Endodermal cell (in vitro differentiated cells): ENCODE measurements around the gene CNTRL. TPM values are rescaled to one million over a fixed set of nuclear protein-coding genes. Genes with fewer than 3 reads are reported as not detected.

Experiments used
- DNase-seq: peaks from one replicate; pipeline ENCODE4 v3.0.0-alpha.2; 2017
- H3K27ac ChIP-seq: 2 replicates; pipeline ENCODE4 v1.5.1; 2013; ENCODE audit warnings: mild to moderate bottlenecking, low read depth, low read length, moderate library complexity
- H3K27me3 ChIP-seq: 2 replicates; pipeline ENCODE4 v1.6.1; 2013; ENCODE audit warnings: mild to moderate bottlenecking, low read length, moderate library complexity; ENCODE audit not compliant: insufficient read depth, control insufficient read depth, poor library complexity, severe bottlenecking
- H3K36me3 ChIP-seq: 2 replicates; pipeline ENCODE4 v1.7.0; 2013; ENCODE audit warnings: mild to moderate bottlenecking, low read length, moderate library complexity; ENCODE audit not compliant: control insufficient read depth, insufficient read depth
- H3K4me1 ChIP-seq: one replicate; pipeline ENCODE4 v1.7.0; 2013; ENCODE audit warnings: low read length; ENCODE audit not compliant: control insufficient read depth, insufficient read depth
- H3K4me3 ChIP-seq: 2 replicates; pipeline ENCODE4 v1.5.1; 2013; ENCODE audit warnings: mild to moderate bottlenecking, low read length, moderate library complexity
- H3K9ac ChIP-seq: 2 replicates; pipeline ENCODE4 v1.6.1; 2013; ENCODE audit warnings: mild to moderate bottlenecking, low read length, moderate library complexity; ENCODE audit not compliant: poor library complexity, severe bottlenecking; ENCODE audit errors: extremely low read depth
- H3K9me3 ChIP-seq: 2 replicates; pipeline ENCODE4 v1.6.1; 2013; ENCODE audit warnings: mild to moderate bottlenecking, low read length, moderate library complexity; ENCODE audit not compliant: control insufficient read depth
- H3K27ac Mint-ChIP-seq: 2 replicates; pipeline ENCODE4 v1.8.0; 2020; ENCODE audit warnings: mixed read lengths
- H3K27me3 Mint-ChIP-seq: 2 replicates; pipeline ENCODE4 v1.8.0; 2021; ENCODE audit warnings: mild to moderate bottlenecking, mixed read lengths; ENCODE audit not compliant: insufficient read depth
- H3K36me3 Mint-ChIP-seq: 2 replicates; pipeline ENCODE4 v1.8.0; 2020; ENCODE audit warnings: low read depth, mixed read lengths
- H3K4me1 Mint-ChIP-seq: 2 replicates; pipeline ENCODE4 v1.8.0; 2020; ENCODE audit warnings: mixed read lengths
- H3K4me3 Mint-ChIP-seq: 2 replicates; pipeline ENCODE4 v1.8.0; 2020; ENCODE audit warnings: mild to moderate bottlenecking, moderate library complexity, mixed read lengths
- H3K9me3 Mint-ChIP-seq: 2 replicates; pipeline ENCODE4 v1.8.0; 2020; ENCODE audit warnings: mild to moderate bottlenecking, mixed read lengths
- WGBS, 2 experiments: methylation state at CpG; one replicate each; pipeline versions ENCODE4 v1.1.5 to v1.1.7; 2013; ENCODE audit warnings: missing lambda C conversion rate in 2 of 2, mixed read lengths in 1 of 2; ENCODE audit not compliant: insufficient coverage in 1 of 2, insufficient read length in 1 of 2; 5-methylcytosine and 5-hydroxymethylcytosine counted together
- total RNA-seq, 2 donors: library from RNA; stranded (reverse); fragmentation: NEBNext Ultra II Directional in 1 of 2; extraction: Animal tissue kit (Norgen Biotek cat#: 25700) in 1 of 2; gene quantifications; 2 replicates in 1 of 2; 3 replicates in 1 of 2; pipeline ENCODE4 v1.2.1, GENCODE V29; 2021
- TF ChIP-seq, protein P1 (sequence below): fragments of 200-600 bp; sonication (generic); conservative IDR thresholded peaks from 2 replicates; pipeline ENCODE4 v1.5.0; 2021; ENCODE audit warnings: antibody characterized with exemption, mild to moderate bottlenecking

Gene CNTRL
- total RNA-seq, 2 donors from 2014 or later = 18.0 to 21.0 TPM

DNA sequence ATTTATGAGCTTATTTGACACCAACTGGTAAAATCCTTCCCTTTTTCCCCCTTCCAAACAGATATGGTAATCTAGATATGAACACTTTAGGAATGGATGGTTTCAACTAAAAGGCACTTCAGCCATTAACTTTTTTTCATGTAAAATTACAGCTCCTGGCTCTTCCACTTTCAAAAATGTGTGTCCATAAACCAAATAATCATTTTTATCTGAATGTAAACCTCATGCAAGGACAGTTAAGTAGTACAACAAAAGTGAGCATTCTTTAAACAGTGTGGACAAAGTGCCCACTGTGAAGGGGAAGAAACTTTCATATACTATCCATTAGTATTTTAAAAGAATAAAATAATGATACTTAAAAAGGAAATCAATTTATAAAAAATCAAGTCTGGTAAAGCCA is 109.7 kb downstream of the CNTRL start:
- DNase-seq = no peak
- TF ChIP-seq, protein P1, sequence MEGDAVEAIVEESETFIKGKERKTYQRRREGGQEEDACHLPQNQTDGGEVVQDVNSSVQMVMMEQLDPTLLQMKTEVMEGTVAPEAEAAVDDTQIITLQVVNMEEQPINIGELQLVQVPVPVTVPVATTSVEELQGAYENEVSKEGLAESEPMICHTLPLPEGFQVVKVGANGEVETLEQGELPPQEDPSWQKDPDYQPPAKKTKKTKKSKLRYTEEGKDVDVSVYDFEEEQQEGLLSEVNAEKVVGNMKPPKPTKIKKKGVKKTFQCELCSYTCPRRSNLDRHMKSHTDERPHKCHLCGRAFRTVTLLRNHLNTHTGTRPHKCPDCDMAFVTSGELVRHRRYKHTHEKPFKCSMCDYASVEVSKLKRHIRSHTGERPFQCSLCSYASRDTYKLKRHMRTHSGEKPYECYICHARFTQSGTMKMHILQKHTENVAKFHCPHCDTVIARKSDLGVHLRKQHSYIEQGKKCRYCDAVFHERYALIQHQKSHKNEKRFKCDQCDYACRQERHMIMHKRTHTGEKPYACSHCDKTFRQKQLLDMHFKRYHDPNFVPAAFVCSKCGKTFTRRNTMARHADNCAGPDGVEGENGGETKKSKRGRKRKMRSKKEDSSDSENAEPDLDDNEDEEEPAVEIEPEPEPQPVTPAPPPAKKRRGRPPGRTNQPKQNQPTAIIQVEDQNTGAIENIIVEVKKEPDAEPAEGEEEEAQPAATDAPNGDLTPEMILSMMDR = no peak

DNA sequence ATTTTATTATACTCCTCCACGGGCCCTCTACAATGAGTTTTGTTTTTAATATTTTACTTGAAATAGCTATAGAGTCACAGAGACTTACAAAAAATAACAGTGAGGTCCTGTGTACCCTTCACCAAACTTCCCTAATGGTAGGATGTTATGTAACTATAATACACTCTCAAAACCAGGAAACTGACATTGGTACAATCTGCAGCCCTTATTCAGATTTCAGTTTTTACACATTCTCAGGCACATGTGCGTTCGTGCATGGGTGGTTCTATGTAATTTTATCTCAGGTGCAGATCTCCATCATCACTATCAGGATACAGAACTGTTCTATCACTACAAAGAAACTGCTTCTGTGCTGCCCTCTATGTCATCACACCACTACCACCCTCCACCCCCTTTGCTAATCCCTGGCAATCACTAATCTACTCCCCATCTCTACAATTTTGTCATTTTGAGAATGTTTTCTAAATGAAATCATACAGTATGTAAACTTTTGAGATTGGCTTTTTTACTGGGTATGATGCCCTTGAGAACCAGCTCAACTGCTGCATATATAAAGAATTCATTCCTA is 110.5 kb downstream of the CNTRL start:
- no peaks in the 10 kb centered on the region for H3K9me3 ChIP-seq
- peaks cover 26% of the 10 kb centered on the region for H3K4me1 Mint-ChIP-seq
- no peaks in the 10 kb centered on the region for H3K27me3 ChIP-seq
- DNase-seq = no peak
- H3K27me3 Mint-ChIP-seq = no peaks in the 10 kb centered on the region
- H3K27ac Mint-ChIP-seq = no peak overlapping the region
- H3K4me3 ChIP-seq = no peak overlapping the region
- no peak overlapping the region for H3K4me3 Mint-ChIP-seq
- peaks cover 24% of the 10 kb centered on the region for H3K36me3 Mint-ChIP-seq
- 94 to 98% methylated on average over 2 to 3 of the region's 3 CpGs for WGBS, 2 experiments
- H3K36me3 ChIP-seq = peaks cover 53% of the 10 kb centered on the region
- no peak overlapping the region for H3K27ac ChIP-seq
- no peak overlapping the region for H3K9ac ChIP-seq
- no peaks in the 10 kb centered on the region for H3K4me1 ChIP-seq
- TF ChIP-seq, protein P1 = no peak
- no peaks in the 10 kb centered on the region for H3K9me3 Mint-ChIP-seq

More for the DNA sequence above, 109.7 kb downstream of the CNTRL start:
- H3K4me1 Mint-ChIP-seq = peaks cover 30% of the 10 kb centered on the region
- Histone ChIP-seq H3K9me3 (no peaks in the 10 kb centered on the region), H3K27ac (no peak overlapping the region), H3K27me3 (no peaks in the 10 kb centered on the region), H3K4me1 (no peaks in the 10 kb centered on the region), H3K4me3 (no peak overlapping the region), H3K9ac (no peak overlapping the region), H3K36me3 (peaks cover 61% of the 10 kb centered on the region)
- H3K4me3 Mint-ChIP-seq = no peak overlapping the region
- peaks cover 29% of the 10 kb centered on the region for H3K36me3 Mint-ChIP-seq
- no peaks in the 10 kb centered on the region for H3K27me3 Mint-ChIP-seq
- no peaks in the 10 kb centered on the region for H3K9me3 Mint-ChIP-seq
- no peak overlapping the region for H3K27ac Mint-ChIP-seq

DNA sequence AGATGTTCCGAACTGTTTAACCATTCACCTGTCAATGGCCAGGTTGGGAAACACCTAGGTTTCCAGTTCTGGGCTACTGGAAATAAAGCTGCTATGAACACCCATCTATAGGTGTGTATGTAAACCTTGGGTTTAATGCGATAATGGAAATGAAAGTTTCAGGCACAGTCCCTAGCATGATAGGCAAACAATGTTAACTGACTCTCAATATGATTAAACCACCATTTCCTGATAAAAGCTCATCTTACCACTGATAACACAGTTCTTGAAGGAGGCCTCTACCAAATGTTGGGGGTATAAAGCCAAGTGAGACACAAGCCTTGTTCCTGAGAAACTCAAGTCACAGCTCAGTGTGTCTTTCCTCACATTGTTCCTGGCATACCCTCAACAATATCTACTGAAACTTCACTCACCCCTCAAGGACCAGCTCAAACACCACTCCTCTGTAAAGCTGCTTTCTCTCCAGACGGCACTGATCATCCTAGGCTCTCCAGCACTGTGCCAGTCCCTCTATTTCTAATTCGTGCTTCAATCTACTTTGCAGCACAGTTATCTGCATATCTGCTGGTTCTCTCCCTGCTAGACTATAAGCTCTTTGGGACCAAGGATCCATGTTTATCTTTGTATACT is 111.1 kb downstream of the CNTRL start:
- H3K36me3 Mint-ChIP-seq = peaks cover 20% of the 10 kb centered on the region
- H3K27me3 ChIP-seq = no peaks in the 10 kb centered on the region
- H3K27me3 Mint-ChIP-seq = no peaks in the 10 kb centered on the region
- peaks cover 48% of the 10 kb centered on the region for H3K36me3 ChIP-seq
- 88 to 89% methylated on average over 4 of the region's 4 CpGs for WGBS, 2 experiments
- H3K9me3 Mint-ChIP-seq = no peaks in the 10 kb centered on the region
- H3K9ac ChIP-seq = no peak overlapping the region
- TF ChIP-seq, protein P1 = no peak
- no peak for DNase-seq
- H3K4me3 ChIP-seq = no peak overlapping the region
- no peak overlapping the region for H3K27ac Mint-ChIP-seq
- H3K27ac ChIP-seq = no peak overlapping the region
- H3K4me1 ChIP-seq = no peaks in the 10 kb centered on the region
- no peaks in the 10 kb centered on the region for H3K9me3 ChIP-seq
- peaks cover 23% of the 10 kb centered on the region for H3K4me1 Mint-ChIP-seq
- no peak overlapping the region for H3K4me3 Mint-ChIP-seq
